Measurements from ENCODE around the gene NECTIN2.

GRCh38 chr19:44865196-44865767 is 19.2 kb downstream of the NECTIN2 start:
- TF ChIP-seq, protein P1, sequence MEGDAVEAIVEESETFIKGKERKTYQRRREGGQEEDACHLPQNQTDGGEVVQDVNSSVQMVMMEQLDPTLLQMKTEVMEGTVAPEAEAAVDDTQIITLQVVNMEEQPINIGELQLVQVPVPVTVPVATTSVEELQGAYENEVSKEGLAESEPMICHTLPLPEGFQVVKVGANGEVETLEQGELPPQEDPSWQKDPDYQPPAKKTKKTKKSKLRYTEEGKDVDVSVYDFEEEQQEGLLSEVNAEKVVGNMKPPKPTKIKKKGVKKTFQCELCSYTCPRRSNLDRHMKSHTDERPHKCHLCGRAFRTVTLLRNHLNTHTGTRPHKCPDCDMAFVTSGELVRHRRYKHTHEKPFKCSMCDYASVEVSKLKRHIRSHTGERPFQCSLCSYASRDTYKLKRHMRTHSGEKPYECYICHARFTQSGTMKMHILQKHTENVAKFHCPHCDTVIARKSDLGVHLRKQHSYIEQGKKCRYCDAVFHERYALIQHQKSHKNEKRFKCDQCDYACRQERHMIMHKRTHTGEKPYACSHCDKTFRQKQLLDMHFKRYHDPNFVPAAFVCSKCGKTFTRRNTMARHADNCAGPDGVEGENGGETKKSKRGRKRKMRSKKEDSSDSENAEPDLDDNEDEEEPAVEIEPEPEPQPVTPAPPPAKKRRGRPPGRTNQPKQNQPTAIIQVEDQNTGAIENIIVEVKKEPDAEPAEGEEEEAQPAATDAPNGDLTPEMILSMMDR (IDR thresholded peaks at IDR 0.05; ENCODE audit: low read depth, low read length, poor library complexity, severe bottlenecking): no peak
- no peak for TF ChIP-seq EZH2phosphoT487 (IDR thresholded peaks at IDR 0.05; ENCODE audit: borderline replicate concordance, low read length)
